ENCODE measurements around the gene ALK.
"Not testable (repeated sequence)": the region's sequence is repeated elsewhere in the genome, so short reads cannot be mapped to it uniquely, and the experiment has no call there.

ALK gene

GRCh38 chr2:29837925-29838324 lies 83.5 kb downstream of the ALK start:
- TF ChIP-seq CTCF (IDR thresholded peaks at IDR 0.05; ENCODE audit: insufficient read depth, low read depth, low read length, missing control alignments) = no peak
- no peak overlapping the region for H3K4me3 ChIP-seq (ENCODE audit: low read depth, low read length)
- no peak for DNase-seq (ENCODE audit: low read depth)

- DNase-seq (ENCODE audit: low read depth) = no peak
- TF ChIP-seq CTCF (IDR thresholded peaks at IDR 0.05; ENCODE audit: insufficient read depth, low read depth, low read length, missing control alignments) = no peak
- no peak overlapping the region for H3K4me3 ChIP-seq (ENCODE audit: low read depth, low read length)
These were observed 86.8 kb downstream of the ALK start for GRCh38 chr2:29834624-29835023.

GRCh38 chr2:29834036-29834540 lies 87.3 kb downstream of the ALK start:
- TF ChIP-seq CTCF (IDR thresholded peaks at IDR 0.05; ENCODE audit: insufficient read depth, low read depth, low read length, missing control alignments) = no peak
- H3K4me3 ChIP-seq (ENCODE audit: low read depth, low read length) = no peak overlapping the region
- DNase-seq (ENCODE audit: low read depth) = no peak

GRCh38 chr2:29831560-29831959 lies 89.8 kb downstream of the ALK start:
- H3K4me3 ChIP-seq (ENCODE audit: low read depth, low read length) = no peak overlapping the region
- no peak for TF ChIP-seq CTCF (IDR thresholded peaks at IDR 0.05; ENCODE audit: insufficient read depth, low read depth, low read length, missing control alignments)
- no peak for DNase-seq (ENCODE audit: low read depth)

GRCh38 chr2:29829841-29830240 lies 91.5 kb downstream of the ALK start:
- DNase-seq (ENCODE audit: low read depth) = no peak
- TF ChIP-seq CTCF (IDR thresholded peaks at IDR 0.05; ENCODE audit: insufficient read depth, low read depth, low read length, missing control alignments) = no peak
- no peak overlapping the region for H3K4me3 ChIP-seq (ENCODE audit: low read depth, low read length)

GRCh38 chr2:29824145-29824544 lies 97.2 kb downstream of the ALK start:
- H3K4me3 ChIP-seq (ENCODE audit: low read depth, low read length); DNase-seq (ENCODE audit: low read depth): not testable (repeated sequence)

GRCh38 chr2:29821591-29821990 lies 99.8 kb downstream of the ALK start:
- no peak overlapping the region for H3K4me3 ChIP-seq (ENCODE audit: low read depth, low read length)
- DNase-seq (ENCODE audit: low read depth) = no peak
- TF ChIP-seq CTCF (IDR thresholded peaks at IDR 0.05; ENCODE audit: insufficient read depth, low read depth, low read length, missing control alignments) = no peak

Data from GM12865 (cell line).